T-helper 9 cell (primary cell): ENCODE measurements around the gene BRD8.

ENCODE experiments used
- DNase-seq: peaks from one replicate; pipeline ENCODE4 v3.0.0-alpha.2; 2020

BRD8 gene

GRCh38 chr5:138096997-138097828 is 81.2 kb downstream of the BRD8 start:
- no peak for DNase-seq

- no peak for DNase-seq
These were observed 82.1 kb downstream of the BRD8 start for GRCh38 chr5:138096363-138096762.

GRCh38 chr5:138095100-138095907 is 83.1 kb downstream of the BRD8 start:
- no peak for DNase-seq

- DNase-seq: no peak
These were observed 85.4 kb downstream of the BRD8 start for GRCh38 chr5:138093036-138093435.

GRCh38 chr5:138092301-138092700 is 86.1 kb downstream of the BRD8 start:
- DNase-seq: no peak

- no peak for DNase-seq
These were observed 86.7 kb downstream of the BRD8 start for GRCh38 chr5:138091685-138092084.
